AG04450 (cell line): ENCODE results near the gene BRI3. TPM values are rescaled to one million over a fixed set of nuclear protein-coding genes. Genes with fewer than 3 reads are reported as not detected.

ENCODE experiments used
- CTCF ChIA-PET: fragments of 300-600, 350-600 bp; formaldehyde crosslinking; extraction: SDS; loops from one replicate; lab custom pipeline; 2022; ENCODE audit warnings: antibody characterized with exemption, inconsistent platforms; lab: Charles Lee
- POLR2A ChIA-PET: fragments of 350-600 bp; formaldehyde crosslinking; extraction: SDS; loops from one replicate; lab custom pipeline; 2021; ENCODE audit warnings: antibody characterized with exemption, inconsistent platforms; lab: Yijun Ruan, JAX
- DNase-seq: peaks from one replicate; pipeline ENCODE4 v3.0.0-alpha.2; 2011; ENCODE audit warnings: low read depth, low spot score
- H3K27ac ChIP-seq: one replicate; pipeline ENCODE4 v1.5.1; 2012; ENCODE audit warnings: low read depth, low read length, control low read depth
- H3K27me3 ChIP-seq: one replicate; pipeline ENCODE4 v1.6.0; 2012; ENCODE audit warnings: low read length; ENCODE audit not compliant: control insufficient read depth, insufficient read depth
- H3K4me3 ChIP-seq: 2 replicates; pipeline ENCODE4 v1.5.1; 2011; ENCODE audit warnings: mild to moderate bottlenecking, low read depth, low read length, control low read depth
- H3K9me3 ChIP-seq: 2 replicates; pipeline ENCODE4 v1.5.1; 2012; ENCODE audit warnings: low read length; ENCODE audit not compliant: control insufficient read depth, insufficient read depth
- polyA plus RNA-seq: library from polyadenylated mRNA; depleted of rRNA; stranded (reverse); fragments of >200 nt; gene quantifications from 2 replicates; pipeline ENCODE4 v1.2.3, GENCODE V29; 2011
- TF ChIP-seq, protein P1 (sequence below): IDR thresholded peaks from 2 replicates; pipeline ENCODE4 v1.5.1; 2011; ENCODE audit warnings: low read depth, low read length, control low read depth, inconsistent platforms

Gene BRI3
- polyA plus RNA-seq, 1 experiment: 91.9 TPM

DNA sequence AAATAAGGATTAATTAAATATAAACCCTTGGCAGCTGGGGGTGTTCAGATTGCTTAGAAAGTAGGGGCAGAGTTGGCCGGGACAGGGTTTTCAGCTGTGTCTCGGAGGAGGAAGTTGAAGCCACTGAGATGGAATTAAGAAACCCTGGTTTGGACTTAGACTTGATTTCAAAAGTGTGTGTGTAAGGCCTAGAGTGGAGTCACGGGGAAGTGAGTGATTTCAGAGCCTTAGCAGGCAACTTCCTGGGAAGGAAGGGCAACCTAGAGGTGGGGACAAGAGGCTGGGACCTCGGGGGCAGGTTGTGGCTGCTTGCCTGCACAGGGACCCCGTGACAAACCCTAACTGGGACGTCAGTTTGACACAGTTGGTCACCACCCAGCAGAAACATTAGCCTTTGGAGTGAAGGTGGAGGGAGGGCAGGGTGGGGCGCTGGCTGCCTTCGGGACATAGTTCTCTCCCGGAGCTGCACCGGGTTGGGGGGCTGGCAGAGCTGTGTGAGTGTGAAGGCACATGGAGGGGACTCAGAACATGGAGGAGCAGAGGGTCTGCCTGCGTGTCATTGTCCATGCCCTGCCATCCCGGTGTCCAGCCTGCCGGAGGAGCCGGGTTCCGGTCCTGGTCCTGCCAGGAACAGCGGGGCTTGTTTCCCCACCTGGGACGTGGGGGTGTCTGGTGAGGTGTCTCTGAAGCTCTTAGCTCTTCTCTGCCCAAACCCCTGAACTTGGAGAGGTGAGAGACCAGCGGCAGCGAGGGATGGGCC lies 1.8 kb downstream of the BRI3 start:
- ChIA-PET POLR2A (interaction anchor here (0.6 kb wide), 1 partner anchor 21 kb away, joined by 5 read pairs; no protein-coding TSS in a partner anchor), CTCF (no interaction called here)
- no peaks in the 10 kb centered on the region; the same call in 1 of the 2 replicates for H3K9me3 ChIP-seq
- TF ChIP-seq, protein P1, sequence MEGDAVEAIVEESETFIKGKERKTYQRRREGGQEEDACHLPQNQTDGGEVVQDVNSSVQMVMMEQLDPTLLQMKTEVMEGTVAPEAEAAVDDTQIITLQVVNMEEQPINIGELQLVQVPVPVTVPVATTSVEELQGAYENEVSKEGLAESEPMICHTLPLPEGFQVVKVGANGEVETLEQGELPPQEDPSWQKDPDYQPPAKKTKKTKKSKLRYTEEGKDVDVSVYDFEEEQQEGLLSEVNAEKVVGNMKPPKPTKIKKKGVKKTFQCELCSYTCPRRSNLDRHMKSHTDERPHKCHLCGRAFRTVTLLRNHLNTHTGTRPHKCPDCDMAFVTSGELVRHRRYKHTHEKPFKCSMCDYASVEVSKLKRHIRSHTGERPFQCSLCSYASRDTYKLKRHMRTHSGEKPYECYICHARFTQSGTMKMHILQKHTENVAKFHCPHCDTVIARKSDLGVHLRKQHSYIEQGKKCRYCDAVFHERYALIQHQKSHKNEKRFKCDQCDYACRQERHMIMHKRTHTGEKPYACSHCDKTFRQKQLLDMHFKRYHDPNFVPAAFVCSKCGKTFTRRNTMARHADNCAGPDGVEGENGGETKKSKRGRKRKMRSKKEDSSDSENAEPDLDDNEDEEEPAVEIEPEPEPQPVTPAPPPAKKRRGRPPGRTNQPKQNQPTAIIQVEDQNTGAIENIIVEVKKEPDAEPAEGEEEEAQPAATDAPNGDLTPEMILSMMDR: no peak
- H3K4me3 ChIP-seq: peak overlapping the region; percentile 90
- DNase-seq: no peak
- H3K27ac ChIP-seq: peak overlapping the region; percentile 31
- no peaks in the 10 kb centered on the region for H3K27me3 ChIP-seq

DNA sequence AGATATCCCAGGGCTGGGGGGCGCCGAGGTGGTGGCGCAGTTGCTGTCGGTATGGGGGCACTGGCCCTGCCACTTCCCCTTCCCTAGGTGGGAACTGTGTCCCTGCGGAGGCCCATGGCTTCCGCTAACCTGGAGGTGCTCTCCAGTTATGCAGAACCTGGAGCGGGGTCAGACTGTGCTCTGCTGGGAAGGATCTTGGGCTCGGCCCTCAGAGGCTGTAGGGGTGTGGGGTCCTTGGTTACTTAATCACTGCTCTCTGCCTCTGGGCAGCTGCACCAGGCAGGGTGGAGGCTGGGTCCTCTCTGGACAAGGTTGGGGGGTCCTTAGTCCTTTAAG lies 2.4 kb downstream of the BRI3 start:
- Histone ChIP-seq H3K4me3 (peak overlapping the region; percentile 90), H3K9me3 (no peaks in the 10 kb centered on the region; the same call in 1 of the 2 replicates), H3K27ac (no peak overlapping the region), H3K27me3 (no peaks in the 10 kb centered on the region)
- DNase-seq: no peak
- CTCF ChIA-PET: no interaction called here
- TF ChIP-seq, protein P1: no peak
- POLR2A ChIA-PET: no interaction called here

DNA sequence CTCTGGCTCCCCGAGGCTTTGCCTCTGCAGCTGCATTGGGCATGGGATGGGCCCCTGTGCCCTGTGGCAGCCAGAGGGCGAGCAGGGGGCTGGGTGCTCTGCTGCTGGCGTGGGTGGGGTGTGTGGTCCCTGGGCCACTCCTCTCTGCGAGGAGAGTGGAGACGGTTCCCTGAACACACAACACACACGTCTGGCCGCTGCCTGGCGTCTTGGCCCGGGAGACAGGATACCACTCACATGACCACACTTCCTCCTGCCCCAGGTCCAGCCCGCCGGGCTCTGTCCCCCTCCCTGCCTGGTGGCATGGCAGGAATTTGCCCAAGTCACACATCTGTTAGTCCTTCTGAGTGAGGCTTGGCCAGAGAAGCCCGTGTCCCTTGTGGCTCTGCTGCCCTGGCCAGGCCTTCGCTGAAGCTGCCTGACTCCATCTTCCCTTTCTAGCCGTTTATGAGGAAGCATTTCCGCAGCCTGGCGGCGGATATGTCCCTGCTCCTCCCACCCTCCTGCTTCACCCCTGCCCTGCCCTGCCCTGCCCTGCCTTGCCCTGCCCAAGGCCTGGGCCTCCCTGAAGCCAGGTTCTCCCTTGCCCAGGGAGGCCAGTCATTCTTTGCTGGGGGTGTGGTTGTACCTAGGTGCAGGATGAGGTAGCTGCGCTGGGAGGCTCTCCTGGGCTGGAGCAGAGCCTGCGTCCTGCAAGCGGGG lies 3.0 kb downstream of the BRI3 start:
- ChIA-PET CTCF (interaction anchor here (0.7 kb wide), 1 partner anchor 17 kb away, joined by 3 read pairs; no protein-coding TSS in a partner anchor), POLR2A (no interaction called here)
- H3K27me3 ChIP-seq: no peaks in the 10 kb centered on the region
- no peak for DNase-seq
- H3K4me3 ChIP-seq: peak overlapping the region; percentile 90
- peak overlapping the region; percentile 52 for H3K27ac ChIP-seq
- no peaks in the 10 kb centered on the region; the same call in 1 of the 2 replicates for H3K9me3 ChIP-seq
- TF ChIP-seq, protein P1: no peak

DNA sequence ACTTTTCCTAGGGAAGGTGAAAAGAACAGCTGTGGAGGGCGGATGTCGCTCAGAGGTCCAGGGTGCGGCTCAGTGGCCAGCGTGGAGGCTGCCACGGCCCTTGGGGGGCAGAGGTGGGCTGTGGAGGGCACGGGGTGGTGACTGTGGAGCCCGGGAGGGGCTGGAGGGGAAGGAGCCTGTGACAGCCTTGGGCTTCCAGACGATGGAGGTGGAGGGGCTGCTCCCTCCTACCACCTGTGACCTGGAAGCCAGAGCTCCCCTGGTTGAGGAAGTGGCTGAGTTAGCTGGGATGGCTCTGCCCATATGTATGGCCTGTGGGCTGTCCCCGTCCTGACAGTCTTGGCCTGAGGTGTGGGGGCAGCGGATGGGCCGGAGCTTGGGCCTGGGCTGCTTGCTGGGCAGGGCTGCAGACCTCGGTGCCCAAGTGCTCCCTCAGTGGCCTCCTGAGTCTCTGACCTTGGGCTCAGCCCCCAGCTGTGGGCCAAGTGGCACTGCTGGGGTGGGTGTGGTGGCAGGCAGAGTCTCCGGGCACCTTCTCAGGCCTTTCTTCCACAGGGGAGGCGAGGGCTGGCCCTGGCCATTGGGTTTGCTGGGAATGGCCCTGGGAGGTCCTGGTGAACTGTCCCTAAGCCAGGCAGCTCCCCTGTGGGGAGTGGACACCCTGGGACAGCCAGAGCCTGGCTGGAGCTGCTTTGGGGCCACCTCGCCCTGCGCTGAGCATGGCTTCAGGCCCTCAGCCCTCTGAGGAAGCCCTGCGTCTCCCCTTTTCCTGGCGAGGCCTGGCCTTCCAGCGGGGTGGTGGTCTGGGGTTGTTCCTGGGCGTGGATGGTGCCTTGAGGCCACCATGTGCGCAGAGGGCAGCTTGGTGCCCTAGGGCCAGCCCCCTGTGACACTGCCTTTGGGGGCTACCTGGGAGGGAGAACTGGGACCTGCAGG lies 3.9 kb downstream of the BRI3 start:
- TF ChIP-seq, protein P1: no peak
- no peaks in the 10 kb centered on the region; the same call in 1 of the 2 replicates for H3K9me3 ChIP-seq
- DNase-seq: no peak
- H3K27ac ChIP-seq: peak overlapping the region; percentile 11
- CTCF ChIA-PET: interaction anchor here (0.7 to 1.0 kb wide), 2 partner anchors 9 to 18 kb away, joined by 3 to 5 read pairs; no protein-coding TSS in a partner anchor
- POLR2A ChIA-PET: no interaction called here
- no peaks in the 10 kb centered on the region for H3K27me3 ChIP-seq
- peak overlapping the region; percentile 90; the same call in 1 of the 2 replicates for H3K4me3 ChIP-seq
